Left ventricle myocardium inferior (tissue), 1 donor: ENCODE data around the gene MYO18A. TPM values are rescaled to one million over a fixed set of nuclear protein-coding genes. Genes with fewer than 3 reads are reported as not detected.

Experiments
- DNase-seq: peaks from one replicate; pipeline ENCODE4 v3.0.0-alpha.2; 2020
- H3K27ac ChIP-seq: fragments of 200-600 bp; replicated peaks from 2 replicates; pipeline ENCODE4 v1.8.0; 2021
- H3K27me3 ChIP-seq: fragments of 200-600 bp; 2 replicates; pipeline ENCODE4 v1.8.0; 2021; ENCODE audit warnings: low read depth
- H3K36me3 ChIP-seq: fragments of 200-600 bp; 2 replicates; pipeline ENCODE4 v1.8.0; 2021
- H3K4me1 ChIP-seq: fragments of 200-600 bp; 2 replicates; pipeline ENCODE4 v1.8.0; 2021
- H3K4me3 ChIP-seq: fragments of 200-600 bp; 2 replicates; pipeline ENCODE4 v1.8.0; 2021; ENCODE audit warnings: mild to moderate bottlenecking, moderate library complexity
- H3K9me3 ChIP-seq: fragments of 200-600 bp; replicated peaks from 2 replicates; pipeline ENCODE4 v1.8.0; 2021
- intact Hi-C: fragments of 100-400 bp; cut with micrococcal nuclease; formaldehyde crosslinking; loops from one replicate; pipeline ENCODE4 v1.11.0; 2022
- total RNA-seq: library from RNA; stranded (reverse); fragmentation: NEBNext Ultra II Directional; extraction: Animal tissue kit (Norgen Biotek cat#: 25700); gene quantifications from one replicate; pipeline ENCODE4 v1.2.1, GENCODE V29; 2021
- TF ChIP-seq, protein P1 (sequence below): fragments of 200-600 bp; IDR thresholded peaks from 2 replicates; pipeline ENCODE4 v1.8.0; 2021; ENCODE audit warnings: antibody characterized with exemption, mild to moderate bottlenecking, borderline replicate concordance
- donor health status: DM: no; HTN: yes; CAD: no; lungs with severe emphysema.

The MYO18A gene
- total RNA-seq, 1 donor from 2014 or later = 397 TPM

DNA sequence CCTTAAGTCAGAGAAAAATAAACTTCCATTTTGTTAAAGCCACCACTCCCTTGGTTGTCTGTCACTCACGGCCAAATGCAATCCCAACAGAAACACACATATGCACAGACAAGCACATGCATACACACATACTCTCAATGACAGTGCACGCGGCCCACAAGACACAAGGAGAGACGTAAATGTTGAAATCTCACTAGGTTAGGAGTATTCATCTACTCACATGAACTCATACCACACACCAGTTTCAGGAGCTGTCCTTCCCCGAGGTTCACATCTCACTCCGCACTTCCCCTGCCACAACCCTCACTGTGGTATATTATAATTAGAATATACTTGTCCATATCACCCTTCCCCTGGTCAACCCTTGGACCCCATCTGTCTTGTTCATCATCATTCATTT is 36.0 kb upstream of the MYO18A start:
- DNase-seq = no peak
- TF ChIP-seq, protein P1, sequence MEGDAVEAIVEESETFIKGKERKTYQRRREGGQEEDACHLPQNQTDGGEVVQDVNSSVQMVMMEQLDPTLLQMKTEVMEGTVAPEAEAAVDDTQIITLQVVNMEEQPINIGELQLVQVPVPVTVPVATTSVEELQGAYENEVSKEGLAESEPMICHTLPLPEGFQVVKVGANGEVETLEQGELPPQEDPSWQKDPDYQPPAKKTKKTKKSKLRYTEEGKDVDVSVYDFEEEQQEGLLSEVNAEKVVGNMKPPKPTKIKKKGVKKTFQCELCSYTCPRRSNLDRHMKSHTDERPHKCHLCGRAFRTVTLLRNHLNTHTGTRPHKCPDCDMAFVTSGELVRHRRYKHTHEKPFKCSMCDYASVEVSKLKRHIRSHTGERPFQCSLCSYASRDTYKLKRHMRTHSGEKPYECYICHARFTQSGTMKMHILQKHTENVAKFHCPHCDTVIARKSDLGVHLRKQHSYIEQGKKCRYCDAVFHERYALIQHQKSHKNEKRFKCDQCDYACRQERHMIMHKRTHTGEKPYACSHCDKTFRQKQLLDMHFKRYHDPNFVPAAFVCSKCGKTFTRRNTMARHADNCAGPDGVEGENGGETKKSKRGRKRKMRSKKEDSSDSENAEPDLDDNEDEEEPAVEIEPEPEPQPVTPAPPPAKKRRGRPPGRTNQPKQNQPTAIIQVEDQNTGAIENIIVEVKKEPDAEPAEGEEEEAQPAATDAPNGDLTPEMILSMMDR = no peak

DNA sequence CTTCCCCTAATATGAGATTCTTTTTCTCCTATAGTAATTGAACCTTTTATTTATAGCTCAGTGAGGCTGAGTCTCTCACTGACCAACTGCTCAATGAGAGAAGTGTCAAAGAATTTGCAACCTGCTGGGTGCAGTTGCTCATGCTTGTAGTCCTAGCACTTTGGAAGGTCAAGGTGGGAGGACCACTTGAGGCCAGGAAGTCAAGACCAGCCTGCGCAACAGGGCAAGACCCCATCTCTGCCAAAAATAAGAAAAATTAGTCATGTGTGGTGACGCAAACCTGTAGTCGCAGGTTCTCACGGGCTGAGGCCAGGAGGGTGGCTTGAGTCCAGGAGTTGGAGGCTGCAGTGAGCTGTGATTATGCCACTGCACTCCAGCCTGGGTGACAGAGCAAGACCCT is 35.5 kb upstream of the MYO18A start:
- Histone ChIP-seq H3K36me3 (no peaks in the 10 kb centered on the region), H3K4me3 (no peak overlapping the region), H3K27ac (no peak overlapping the region), H3K9me3 (no peaks in the 10 kb centered on the region), H3K27me3 (no peaks in the 10 kb centered on the region), H3K4me1 (peaks cover 9% of the 10 kb centered on the region)
- TF ChIP-seq, protein P1 = no peak
- no peak for DNase-seq
- intact Hi-C loops = loop anchor here (5.0 kb wide), 1 partner anchor 68 kb away; no protein-coding TSS in a partner anchor

More for the DNA sequence above, 36.0 kb upstream of the MYO18A start:
- H3K27me3 ChIP-seq = no peaks in the 10 kb centered on the region
- intact Hi-C loops = loop anchor here (5.0 kb wide), 1 partner anchor 69 kb away; no protein-coding TSS in a partner anchor
- H3K27ac ChIP-seq = no peak overlapping the region
- no peak overlapping the region for H3K4me3 ChIP-seq
- no peaks in the 10 kb centered on the region for H3K9me3 ChIP-seq
- peaks cover 9% of the 10 kb centered on the region for H3K4me1 ChIP-seq
- H3K36me3 ChIP-seq = no peaks in the 10 kb centered on the region

DNA sequence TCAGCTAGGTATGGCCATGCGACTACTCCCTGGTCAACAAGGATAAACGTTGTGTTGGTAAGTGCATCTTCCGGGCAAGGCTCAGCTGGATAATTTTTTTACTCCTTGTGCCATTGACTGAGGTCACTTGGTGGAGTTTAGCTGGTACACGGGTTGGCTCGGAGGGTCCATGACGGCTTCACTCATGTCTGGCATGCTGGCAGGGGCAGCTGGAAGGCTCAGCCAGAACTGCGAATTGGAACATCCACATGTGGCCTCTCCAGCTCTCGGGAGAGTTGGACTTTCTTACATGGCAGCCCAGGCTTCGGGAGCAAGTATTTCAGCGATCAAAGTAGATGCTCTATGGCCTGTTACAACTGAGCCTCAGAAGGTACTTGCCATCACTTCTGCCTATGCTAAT is 35.0 kb upstream of the MYO18A start:
- no peaks in the 10 kb centered on the region for H3K9me3 ChIP-seq
- peaks cover 9% of the 10 kb centered on the region for H3K4me1 ChIP-seq
- H3K36me3 ChIP-seq = no peaks in the 10 kb centered on the region
- TF ChIP-seq, protein P1 = no peak
- no peak for DNase-seq
- no peak overlapping the region for H3K27ac ChIP-seq
- intact Hi-C loops = loop anchor here (5.0 kb wide), 1 partner anchor 68 kb away; no protein-coding TSS in a partner anchor
- no peak overlapping the region for H3K4me3 ChIP-seq
- no peaks in the 10 kb centered on the region for H3K27me3 ChIP-seq

DNA sequence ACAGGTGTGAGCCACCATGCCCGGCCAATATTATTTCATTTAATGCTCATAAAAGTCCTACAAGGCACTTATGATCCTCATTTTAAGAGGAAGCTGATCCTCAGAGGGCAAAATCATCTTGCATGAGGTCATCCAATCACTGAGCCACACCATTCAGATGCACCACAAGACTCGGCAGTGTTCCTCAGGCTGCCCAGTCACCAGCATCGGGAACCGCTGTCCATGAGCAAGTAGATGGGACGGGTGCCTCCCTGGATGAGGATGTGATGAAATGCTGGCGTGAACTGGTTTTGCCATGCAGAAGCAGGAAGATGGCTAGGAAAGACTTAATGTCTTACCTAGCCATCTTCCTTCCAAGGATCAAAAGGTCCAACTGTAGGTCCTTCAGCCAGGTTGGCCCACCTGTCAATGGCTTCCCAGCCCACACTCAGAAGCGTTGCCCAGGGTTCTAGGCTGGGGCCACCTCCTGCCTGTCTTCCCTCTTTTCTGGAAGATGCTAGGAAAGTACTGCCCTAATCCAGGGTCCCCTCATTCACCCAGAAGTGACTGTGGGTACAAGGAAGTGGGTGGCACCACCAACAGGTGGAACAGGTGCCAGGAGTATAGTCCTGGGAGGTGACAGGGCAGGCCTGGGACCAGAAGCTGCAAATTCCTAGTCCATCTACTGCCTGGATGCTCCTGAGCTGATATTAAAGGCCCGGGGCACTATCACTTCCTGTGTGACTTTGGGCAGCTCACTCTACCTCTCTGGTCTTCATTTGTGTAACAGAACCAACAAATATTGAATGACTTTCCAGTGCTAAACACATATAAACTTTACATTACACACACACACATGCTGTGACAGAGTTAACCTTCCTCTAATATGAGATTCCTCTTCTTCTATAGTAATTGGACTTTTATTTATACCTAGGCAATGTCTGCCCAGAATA is 34.3 kb upstream of the MYO18A start:
- Histone ChIP-seq H3K27ac (no peak overlapping the region), H3K4me3 (no peak overlapping the region), H3K36me3 (no peaks in the 10 kb centered on the region), H3K9me3 (no peaks in the 10 kb centered on the region), H3K27me3 (no peaks in the 10 kb centered on the region), H3K4me1 (peaks cover 7% of the 10 kb centered on the region)
- TF ChIP-seq, protein P1 = no peak
- intact Hi-C loops = loop anchor here (5.0 kb wide), 1 partner anchor 67 kb away; no protein-coding TSS in a partner anchor
- DNase-seq = no peak

DNA sequence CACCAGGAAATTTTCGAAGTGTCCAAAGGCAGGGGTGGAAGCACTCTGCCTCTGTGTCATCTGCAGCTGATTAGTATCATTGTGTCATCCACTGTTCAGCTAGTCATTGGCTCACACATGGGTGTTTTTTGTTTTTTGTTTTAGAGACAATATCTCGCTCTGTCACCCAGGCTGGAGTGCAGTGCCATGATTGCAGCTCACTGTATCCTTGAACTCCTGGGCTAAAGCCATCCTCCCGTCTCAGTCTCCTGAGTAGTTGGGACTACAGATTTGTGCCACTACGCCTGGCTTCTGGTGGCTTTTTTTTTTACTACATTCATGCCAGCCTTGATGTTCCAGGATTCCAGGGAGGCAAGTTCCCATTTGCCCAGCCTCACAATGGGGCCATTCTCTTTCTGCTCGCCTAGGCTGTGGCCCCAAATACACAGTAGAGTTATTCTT is 32.5 kb upstream of the MYO18A start:
- no peak for DNase-seq
- H3K36me3 ChIP-seq = no peaks in the 10 kb centered on the region
- TF ChIP-seq, protein P1 = no peak
- H3K27ac ChIP-seq = no peak overlapping the region
- no peaks in the 10 kb centered on the region for H3K4me1 ChIP-seq
- no peaks in the 10 kb centered on the region for H3K27me3 ChIP-seq
- intact Hi-C loops = no loop called here
- H3K9me3 ChIP-seq = no peaks in the 10 kb centered on the region
- no peak overlapping the region for H3K4me3 ChIP-seq
